ENCODE data around the gene WIF1. TPM values are rescaled to one million over a fixed set of nuclear protein-coding genes. Genes with fewer than 3 reads are reported as not detected.

WIF1 gene
- total RNA-seq, 4 donors from 2014 or later, result 1.7 to 4.2 (median 2.3) TPM

DNA sequence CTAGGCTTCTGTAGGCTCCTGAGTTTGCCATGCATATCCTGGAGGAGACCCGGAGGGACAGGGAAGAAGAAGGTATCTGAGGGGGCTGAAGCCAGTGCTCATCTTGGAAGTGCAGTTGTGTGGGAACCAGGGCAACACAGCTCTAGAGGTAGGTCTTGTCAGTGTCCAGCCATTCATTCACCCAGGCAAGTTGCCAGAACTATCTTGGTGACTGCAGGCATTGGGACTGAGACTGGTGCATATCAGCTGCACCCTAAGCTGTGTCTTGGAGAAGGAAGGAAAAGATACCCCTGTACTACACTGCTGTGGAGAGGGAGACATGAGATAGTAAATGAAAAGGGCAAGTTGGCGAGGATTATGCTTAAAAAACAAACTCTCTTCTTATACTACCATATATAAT is 4.9 kb upstream of the WIF1 start:
- no peak for TF ChIP-seq POLR2A (IDR thresholded peaks at IDR 0.05)
- TF ChIP-seq, protein P1, sequence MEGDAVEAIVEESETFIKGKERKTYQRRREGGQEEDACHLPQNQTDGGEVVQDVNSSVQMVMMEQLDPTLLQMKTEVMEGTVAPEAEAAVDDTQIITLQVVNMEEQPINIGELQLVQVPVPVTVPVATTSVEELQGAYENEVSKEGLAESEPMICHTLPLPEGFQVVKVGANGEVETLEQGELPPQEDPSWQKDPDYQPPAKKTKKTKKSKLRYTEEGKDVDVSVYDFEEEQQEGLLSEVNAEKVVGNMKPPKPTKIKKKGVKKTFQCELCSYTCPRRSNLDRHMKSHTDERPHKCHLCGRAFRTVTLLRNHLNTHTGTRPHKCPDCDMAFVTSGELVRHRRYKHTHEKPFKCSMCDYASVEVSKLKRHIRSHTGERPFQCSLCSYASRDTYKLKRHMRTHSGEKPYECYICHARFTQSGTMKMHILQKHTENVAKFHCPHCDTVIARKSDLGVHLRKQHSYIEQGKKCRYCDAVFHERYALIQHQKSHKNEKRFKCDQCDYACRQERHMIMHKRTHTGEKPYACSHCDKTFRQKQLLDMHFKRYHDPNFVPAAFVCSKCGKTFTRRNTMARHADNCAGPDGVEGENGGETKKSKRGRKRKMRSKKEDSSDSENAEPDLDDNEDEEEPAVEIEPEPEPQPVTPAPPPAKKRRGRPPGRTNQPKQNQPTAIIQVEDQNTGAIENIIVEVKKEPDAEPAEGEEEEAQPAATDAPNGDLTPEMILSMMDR (IDR thresholded peaks at IDR 0.05), result no peak
- intact Hi-C loops (cut with DNase I; ENCODE audit: low total_unique reads), result loop anchor here (10.0 kb wide), 1 partner anchor 231 kb away; no protein-coding TSS in a partner anchor
- 69 to 87% methylated on average over 2 of the region's 2 CpGs for WGBS, 2 donors
- H3K4me3 ChIP-seq (ENCODE audit: low read depth, poor library complexity, severe bottlenecking), result no peak overlapping the region
- DNase-seq (ENCODE audit: low spot score in 2 of 2), result no peak

DNA sequence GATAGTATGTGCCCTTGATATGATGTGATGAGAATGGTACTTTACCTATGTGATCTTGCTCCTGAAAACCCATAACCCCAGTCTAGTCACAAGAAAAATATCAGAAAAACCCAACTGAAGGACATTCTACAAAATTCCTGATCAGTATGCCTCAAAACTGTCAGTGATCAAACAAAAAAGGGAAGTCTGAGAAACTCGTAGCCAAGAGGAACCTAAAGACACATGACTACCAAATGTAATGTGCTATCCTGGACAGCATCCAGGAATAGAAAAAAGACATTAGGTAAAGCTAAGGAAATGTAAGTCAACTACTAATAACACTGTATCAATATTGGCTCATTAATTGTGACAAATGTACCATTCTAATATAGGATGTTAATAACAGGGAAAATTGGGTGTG is 4.1 kb upstream of the WIF1 start:
- intact Hi-C loops (cut with DNase I; ENCODE audit: low total_unique reads), result loop anchor here (10.0 kb wide), 1 partner anchor 230 kb away; no protein-coding TSS in a partner anchor
- TF ChIP-seq POLR2A (IDR thresholded peaks at IDR 0.05), result no peak
- TF ChIP-seq, protein P1 (IDR thresholded peaks at IDR 0.05), result no peak
- 28 to 35% methylated on average over 1 of the region's 1 CpG for WGBS, 2 donors
- no peak for DNase-seq (ENCODE audit: low spot score in 2 of 2)
- H3K4me3 ChIP-seq (ENCODE audit: low read depth, poor library complexity, severe bottlenecking), result no peak overlapping the region

DNA sequence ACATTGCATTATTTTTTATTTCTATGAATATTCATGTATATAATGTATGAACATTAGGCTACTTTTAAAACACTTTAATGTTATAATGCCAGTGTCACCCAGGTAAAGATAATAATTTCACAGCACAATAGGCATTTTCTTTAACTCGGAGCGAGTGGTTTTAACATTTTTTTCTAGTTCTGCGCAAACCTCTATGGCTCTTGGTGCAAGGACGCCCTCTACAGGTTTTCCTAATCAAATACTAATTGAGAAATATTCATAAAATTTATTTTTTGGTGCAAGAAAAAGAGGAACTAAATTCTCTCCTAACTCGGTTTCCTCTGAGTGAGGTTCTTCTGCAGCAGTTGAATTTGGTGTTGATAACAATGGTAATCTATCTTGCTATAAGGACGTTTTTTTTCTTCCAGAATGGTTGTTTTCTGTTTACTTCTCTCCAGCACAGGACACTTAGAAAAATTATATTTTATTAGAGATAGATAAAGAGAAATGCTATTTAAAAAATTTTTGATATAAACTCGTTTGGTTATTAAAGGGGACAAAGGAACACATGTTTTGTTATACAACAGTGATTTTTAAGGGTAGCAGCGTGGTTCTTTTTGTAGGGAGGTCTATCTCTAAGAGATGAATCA is 2.4 kb upstream of the WIF1 start:
- H3K4me3 ChIP-seq (ENCODE audit: low read depth, poor library complexity, severe bottlenecking), result no peak overlapping the region
- intact Hi-C loops (cut with DNase I; ENCODE audit: low total_unique reads), result loop anchor here (10.0 kb wide), 1 partner anchor 229 kb away; no protein-coding TSS in a partner anchor
- 10% methylated on average over 8 of the region's 8 CpGs for WGBS, 2 donors
- no peak for TF ChIP-seq POLR2A (IDR thresholded peaks at IDR 0.05)
- TF ChIP-seq, protein P1 (IDR thresholded peaks at IDR 0.05), result no peak
- DNase-seq (ENCODE audit: low spot score in 2 of 2), result no peak

DNA sequence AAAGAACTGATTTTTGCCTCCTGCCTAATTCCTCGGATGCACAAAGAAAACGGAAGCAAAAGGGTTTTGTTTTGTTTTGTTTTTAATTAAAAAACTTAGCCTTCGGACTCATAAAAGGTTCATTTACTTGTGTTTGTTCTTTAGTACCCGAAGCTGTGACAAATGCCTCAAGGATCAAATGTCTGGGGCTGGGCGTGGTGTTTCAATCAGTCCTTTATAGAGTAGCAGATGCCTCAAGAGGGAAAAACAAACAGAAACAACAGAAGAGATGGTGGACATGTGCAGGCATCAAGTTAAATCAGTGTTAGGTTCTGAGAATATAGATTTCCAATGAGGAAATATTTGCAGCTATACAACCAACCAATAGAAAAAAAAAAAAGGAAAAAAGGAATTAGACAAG is 1.6 kb upstream of the WIF1 start:
- H3K4me3 ChIP-seq (ENCODE audit: low read depth, poor library complexity, severe bottlenecking), result no peak overlapping the region
- DNase-seq (ENCODE audit: low spot score in 2 of 2), result no peak
- TF ChIP-seq POLR2A (IDR thresholded peaks at IDR 0.05), result no peak
- TF ChIP-seq, protein P1 (IDR thresholded peaks at IDR 0.05), result no peak
- WGBS, 2 donors, result 40 to 50% methylated on average over 5 of the region's 5 CpGs
- intact Hi-C loops (cut with DNase I; ENCODE audit: low total_unique reads), result loop anchor here (10.0 kb wide), 1 partner anchor 228 kb away; no protein-coding TSS in a partner anchor

DNA sequence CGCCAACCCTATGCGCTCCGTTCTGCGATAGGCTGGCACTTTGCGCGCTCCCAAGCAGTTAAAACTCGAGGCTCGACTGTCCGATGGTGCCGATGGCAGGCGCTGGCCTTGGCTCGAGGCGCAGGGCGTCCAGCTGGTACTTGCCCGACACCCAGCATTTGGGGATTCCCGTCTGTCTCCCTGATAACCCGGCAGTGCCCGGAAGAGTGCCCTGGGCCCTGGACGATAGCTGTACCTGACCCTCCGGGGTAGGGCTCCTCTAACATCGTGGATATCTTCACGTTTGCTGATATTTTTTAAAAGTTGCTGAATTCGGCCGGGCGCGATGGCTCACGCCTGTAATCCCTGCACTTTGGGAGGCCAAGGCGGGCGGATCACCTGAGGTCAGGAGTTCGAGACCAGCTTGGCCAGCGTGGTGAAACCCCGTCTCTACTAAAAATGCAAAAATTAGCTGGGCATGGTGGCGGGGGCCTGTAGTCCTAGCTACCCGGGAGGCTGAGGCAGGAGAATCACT is 908 bp upstream of the WIF1 start:
- 87 to 90% methylated on average over 34 of the region's 34 CpGs for WGBS, 2 donors
- H3K4me3 ChIP-seq (ENCODE audit: low read depth, poor library complexity, severe bottlenecking), result no peak overlapping the region
- TF ChIP-seq, protein P1 (IDR thresholded peaks at IDR 0.05), result no peak
- TF ChIP-seq POLR2A (IDR thresholded peaks at IDR 0.05), result no peak

More for the DNA sequence above, 908 bp upstream of the WIF1 start:
- intact Hi-C loops (cut with DNase I; ENCODE audit: low total_unique reads), result loop anchor here (10.0 kb wide), 1 partner anchor 227 kb away; no protein-coding TSS in a partner anchor
- DNase-seq (ENCODE audit: low spot score in 2 of 2), result no peak
